GM19372 (cell line): ENCODE measurements around the gene GALNT10.

Experiments
- ATAC-seq: cut with Tn5 transposase; IDR thresholded peaks from one replicate; pipeline ENCODE4 v1.9.1; 2021; ENCODE audit warnings: mild to moderate bottlenecking, low read depth, moderate library complexity; ENCODE audit not compliant: unreplicated experiment

GALNT10 gene

DNA sequence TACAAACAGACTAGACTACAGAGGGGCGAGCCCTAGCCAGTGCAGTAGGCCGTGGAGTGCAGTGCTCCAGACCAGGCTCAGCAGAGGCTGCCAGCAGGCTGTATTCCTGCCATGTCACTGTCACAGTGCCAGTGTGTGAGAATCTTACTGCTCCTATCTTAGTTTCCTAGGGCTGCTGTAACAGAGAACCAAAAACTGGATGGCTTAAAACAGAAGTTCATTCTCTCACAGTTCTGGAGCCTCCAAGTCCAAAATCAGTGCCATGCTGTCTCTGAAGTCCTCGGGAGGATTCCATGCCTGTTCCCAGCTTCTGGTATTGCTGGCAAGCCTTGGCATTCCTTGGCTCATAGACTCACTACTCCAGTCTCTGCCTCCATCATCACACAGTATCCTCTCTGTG is 180.3 kb downstream of the GALNT10 start:
- no peak for ATAC-seq

GRCh38 chr5:154371687-154372086 is 181.2 kb downstream of the GALNT10 start:
- ATAC-seq, result no peak

DNA sequence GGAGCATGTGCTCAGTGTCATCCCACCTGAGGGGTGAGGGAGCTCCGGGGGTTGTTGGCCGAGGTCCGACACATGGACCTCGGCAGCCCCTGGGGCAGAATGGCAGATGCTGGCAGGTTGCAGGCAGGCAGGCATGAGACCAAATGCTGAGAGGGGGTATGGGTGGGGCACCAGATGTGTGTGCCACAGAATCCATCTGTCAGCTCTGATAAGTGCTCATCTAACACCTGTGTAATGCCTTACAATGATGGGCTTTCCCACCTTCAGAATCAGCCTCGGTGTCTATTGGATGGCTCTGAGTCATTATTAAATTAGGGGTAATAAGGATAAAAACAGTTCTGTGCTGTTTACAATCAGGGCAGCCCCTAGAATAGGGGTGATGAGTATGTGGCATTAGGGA is 182.1 kb downstream of the GALNT10 start:
- ATAC-seq, result no peak

DNA sequence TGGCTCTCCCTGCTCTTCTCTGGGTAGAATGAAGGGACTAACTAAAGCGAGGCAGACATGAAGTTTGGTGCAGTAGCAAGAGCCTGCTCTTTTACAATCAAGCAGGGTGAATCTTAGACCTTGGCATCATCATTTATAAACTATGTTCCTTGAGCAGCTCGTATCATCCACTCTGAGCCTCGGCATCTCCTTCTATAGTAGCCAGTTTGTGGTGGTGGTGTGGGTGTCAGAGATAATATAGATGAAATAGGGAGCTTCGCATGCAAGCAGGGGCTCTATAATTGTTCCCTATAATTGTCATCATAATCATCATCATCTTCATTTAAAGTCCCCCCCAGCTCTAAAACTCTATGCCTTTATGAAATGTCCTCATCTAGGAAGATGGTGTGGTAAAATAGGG is 182.8 kb downstream of the GALNT10 start:
- ATAC-seq, result no peak

- ATAC-seq, result no peak
Measured at GRCh38 chr5:154373729-154374179, 183.2 kb downstream of the GALNT10 start.

GRCh38 chr5:154374264-154374663 is 183.7 kb downstream of the GALNT10 start:
- ATAC-seq, result no peak

DNA sequence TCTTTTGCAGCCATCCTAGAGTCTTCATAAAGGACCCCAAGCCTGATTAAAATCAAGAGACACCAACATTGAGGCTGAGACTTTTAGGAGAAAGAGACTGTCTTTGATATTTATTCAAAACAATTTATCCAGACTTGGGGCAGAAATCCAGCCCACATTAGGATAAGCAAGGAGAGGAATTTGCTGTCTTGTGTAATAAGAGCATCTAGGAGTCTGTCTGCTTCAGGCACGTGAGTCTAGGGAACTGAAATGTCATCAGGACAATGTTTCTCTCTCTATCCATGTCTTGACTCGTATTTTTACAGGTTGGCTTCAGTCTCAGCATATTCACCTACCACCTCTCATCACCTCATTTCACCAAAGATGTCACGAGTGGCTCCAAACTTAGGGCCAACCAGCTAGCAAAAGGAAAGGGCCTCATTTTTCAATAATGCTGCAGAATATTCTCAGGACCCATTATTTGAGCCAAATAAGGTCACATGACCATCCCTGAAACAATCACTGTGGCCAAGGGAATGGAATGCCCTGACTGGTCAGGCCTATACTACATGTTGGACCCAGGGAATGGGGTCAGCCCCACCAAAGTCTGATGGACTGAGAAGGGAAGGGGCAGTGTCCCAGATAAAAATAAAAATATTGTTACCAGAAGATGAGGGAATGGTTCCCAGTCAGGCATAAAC is 184.9 kb downstream of the GALNT10 start:
- no peak for ATAC-seq

- no peak for ATAC-seq
Measured at GRCh38 chr5:154376481-154376880, 185.9 kb downstream of the GALNT10 start.

DNA sequence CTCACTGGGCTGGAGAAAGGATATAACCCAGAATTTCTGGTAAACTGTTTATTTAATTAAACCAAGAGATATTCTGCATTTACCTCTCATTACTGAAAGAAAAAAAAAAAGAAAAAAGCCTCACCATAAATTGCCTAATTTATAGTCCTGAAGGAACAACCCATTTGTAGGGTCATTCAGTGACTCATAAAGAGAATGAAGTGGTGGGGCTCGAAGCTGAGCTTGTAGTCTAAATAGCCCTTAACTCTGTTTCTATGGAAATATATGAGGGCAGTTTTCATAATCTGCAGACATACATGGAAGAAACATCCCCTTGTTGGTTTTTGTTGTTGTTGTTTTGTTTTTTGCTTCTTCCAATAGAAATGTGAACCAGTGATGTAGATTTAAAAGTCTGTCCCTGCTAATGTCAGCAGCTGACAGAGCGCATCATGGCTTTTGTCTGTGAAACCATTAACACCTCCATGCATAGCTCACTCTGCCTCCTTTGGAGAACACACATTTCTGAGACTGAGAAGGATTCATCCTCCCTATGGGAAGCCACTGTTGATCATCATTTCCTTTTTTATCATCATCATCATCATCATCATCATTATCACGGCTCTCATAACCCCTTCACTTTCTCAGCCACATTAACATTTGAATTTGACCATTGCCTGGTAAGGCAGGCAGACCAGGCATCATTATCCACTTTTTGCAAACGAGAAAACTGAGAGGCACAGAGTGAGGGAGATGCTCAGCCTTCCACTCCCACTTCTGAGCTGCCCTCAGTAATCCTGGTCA is 187.4 kb downstream of the GALNT10 start:
- no peak for ATAC-seq

DNA sequence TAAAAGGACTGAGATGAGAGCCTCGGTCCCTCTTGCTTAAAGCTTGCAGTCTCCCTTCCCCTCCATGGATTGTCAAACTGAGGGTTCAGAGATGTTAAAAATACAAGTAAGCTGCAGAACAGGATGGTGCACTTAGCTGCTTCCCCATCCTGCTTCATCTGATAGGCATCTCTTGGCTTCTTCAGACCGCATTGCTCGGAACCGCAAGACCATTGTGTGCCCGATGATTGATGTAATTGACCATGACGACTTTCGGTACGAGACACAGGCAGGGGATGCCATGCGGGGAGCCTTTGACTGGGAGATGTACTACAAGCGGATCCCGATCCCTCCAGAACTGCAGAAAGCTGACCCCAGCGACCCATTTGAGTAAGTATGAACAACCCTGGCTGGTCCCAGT is 189.7 kb downstream of the GALNT10 start:
- no peak for ATAC-seq

DNA sequence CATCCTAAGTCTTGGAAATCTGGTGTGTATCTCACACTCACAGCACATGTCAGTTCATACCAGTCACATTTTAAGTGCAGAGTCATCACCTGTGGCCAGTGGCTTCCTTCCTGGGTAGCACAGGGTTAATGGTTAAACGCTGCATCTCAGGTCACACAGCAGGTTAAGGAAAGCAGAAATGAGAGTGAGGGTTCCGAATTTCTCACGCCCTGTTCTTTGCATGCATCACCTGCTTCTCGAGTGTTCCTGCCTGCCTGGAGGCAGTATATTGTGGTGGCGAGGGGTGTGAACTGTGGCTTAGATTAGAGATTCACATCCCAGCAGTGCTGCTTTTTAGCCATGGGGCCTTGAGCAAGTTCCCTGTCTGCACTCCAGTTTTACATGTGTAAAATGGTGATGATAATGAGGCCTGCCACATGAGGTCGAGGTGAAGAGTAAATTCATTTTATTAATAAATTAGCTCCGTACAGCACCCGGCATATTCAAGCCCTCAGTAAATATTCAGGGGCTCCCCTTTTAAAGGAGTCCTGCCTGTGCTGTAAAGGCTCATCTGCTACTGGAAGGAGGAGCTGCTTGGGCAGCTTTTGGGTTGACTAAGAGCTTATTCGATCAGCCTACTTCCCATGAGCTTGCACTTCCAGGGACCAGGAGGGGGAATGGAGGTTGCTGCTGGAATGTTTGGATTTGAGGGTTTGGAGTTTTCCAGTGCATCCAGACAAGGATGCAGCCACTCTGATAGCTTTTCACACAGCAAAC is 194.1 kb downstream of the GALNT10 start:
- ATAC-seq, result peak; percentile 98

GRCh38 chr5:154385236-154385512 is 194.6 kb downstream of the GALNT10 start:
- no peak for ATAC-seq

GRCh38 chr5:154386952-154387629 is 196.6 kb downstream of the GALNT10 start:
- no peak for ATAC-seq

- no peak for ATAC-seq
Measured at GRCh38 chr5:154388842-154389241, 198.3 kb downstream of the GALNT10 start.

DNA sequence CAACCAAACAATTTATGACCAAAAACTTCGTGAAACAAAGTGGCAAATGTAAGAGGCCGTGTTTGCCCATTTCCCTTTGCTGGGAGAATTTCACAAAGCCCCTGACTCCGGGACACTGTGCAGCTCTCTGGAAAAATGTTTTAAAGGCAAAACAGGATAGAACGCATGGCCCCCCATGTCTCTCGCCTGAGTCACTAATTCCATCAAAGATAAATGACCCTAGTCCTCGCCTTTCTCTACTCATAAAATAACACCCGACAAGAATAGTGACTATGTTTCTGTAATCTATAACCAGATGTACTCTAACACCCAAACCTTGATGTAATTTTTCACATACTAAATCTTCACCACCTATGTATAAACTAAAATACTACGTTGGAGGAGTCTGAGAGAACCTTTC is 199.6 kb downstream of the GALNT10 start:
- ATAC-seq, result no peak

- no peak for ATAC-seq
Measured at GRCh38 chr5:154390746-154391359, 200.3 kb downstream of the GALNT10 start.

DNA sequence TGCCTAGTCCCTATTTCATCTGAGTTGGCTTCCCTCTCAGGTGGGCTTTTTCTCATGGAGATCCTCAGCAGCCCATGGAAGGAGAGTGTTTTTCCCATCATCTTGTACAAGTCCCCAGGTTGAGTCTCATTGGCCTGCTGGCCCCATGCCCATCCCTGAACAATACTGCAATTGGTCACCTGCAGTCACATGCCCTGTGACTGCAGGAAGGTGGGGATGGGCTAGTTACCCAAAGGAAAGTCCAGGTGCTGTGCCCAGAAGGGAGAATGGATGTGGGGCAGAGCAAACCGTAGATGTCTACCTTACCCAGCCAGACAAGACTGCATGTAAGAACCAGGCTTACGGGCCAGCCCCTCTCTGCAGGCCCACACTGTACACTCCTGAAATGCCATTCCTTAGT is 201.3 kb downstream of the GALNT10 start:
- no peak for ATAC-seq

DNA sequence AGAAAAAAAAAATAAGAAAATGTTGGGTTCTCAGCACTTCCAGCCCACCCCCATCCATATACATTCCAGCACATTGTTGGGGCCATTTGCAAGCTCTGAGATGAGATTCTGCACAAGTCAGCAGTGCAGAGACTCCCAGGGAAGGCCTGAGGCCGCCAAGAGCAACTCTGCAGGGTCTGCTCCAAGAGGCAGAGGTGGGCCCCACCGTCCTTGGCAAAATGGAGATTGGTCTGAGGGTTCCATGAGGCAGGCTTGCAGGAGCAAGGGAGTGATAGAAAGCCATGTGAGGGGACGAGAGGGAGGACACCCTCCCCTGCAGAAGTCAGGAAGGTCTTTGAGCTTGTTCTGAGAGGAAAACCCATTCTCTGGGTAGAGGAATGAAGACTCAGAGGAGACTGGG is 203.3 kb downstream of the GALNT10 start:
- no peak for ATAC-seq

DNA sequence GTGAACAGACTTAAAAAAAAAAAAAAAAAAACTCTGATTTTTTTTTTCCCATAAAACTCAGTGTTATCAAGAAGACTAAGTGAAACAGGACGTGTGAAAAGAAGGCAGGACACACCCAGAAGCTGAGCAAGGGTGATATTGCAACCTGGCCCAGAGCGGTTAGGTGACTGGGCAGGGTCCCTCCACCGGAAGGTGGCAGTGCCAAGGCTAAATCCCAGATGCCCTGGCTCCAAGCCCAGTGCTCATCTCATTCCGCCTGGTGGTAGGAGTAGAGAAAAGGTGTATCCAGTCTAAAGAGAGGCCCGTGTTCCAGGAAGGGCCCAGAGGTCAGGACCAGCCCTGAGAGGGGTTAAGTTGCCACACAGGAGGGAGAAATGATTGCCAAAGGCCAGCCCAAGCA is 203.8 kb downstream of the GALNT10 start:
- no peak for ATAC-seq

DNA sequence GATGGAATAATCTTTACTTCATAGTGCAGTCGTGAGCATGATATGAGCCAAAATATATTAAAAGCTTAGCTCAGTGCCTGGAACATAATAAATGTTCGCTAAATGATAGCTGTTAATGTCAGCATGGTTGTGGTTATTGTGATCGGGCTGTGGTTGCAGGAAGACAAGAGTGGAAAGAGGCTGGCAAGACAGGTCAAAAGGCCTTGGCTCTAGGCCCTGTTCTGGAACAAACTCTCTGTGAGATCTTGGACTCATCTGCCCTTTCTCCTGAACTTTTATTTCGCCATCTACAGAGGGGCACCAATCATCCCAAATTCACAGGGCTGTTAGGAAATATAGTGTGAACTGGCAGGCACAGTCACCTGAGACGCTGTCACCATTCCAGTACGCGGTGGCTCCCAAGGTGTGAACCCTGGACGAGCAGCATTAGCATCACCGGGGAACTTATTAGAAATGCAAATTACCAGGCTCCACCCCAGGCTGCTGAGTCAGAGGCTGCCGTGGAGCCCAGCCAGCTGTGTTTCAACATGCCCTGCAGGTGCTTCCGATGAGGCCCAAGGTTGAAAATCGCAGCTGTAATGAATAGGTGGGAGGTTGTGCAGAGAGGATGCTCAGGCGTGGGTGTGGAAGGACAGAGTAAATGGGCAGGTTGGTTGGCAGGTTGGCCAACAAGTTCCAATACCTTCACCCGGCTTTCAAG is 205.0 kb downstream of the GALNT10 start:
- peak; percentile 94 for ATAC-seq
